ENCODE data around the gene ALKBH8. TPM values are rescaled to one million over a fixed set of nuclear protein-coding genes. Genes with fewer than 3 reads are reported as not detected.
"Not testable (repeated sequence)": the region's sequence is repeated elsewhere in the genome, so short reads cannot be mapped to it uniquely, and the experiment has no call there.

The ALKBH8 gene
- total RNA-seq, 4 donors from 2014 or later: 2.3 to 9.3 (median 6.9) TPM

DNA sequence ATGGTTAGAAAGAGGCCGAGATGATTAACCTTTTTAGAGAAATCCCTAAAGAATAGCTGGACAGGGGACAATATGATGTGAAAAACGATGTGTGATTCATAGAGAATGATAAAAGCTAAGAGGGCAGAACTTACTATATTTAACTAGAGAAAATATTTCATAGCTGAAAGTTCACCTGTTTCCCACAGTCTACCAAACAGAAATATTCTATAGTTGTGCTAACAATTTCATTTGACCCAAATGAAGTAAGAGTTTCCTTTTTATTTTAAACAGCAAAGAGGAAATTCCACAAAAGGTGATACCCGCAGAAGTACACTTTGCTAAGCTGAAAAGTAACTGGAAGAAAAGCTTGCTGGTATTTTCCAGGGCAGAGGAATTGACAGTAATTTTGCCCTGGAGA, 26.7 kb downstream of the ALKBH8 start:
- WGBS, 2 donors: 64 to 66% methylated on average over 3 of the region's 3 CpGs
- no peaks in the 10 kb centered on the region for H3K4me1 ChIP-seq
- H3K27ac ChIP-seq: no peak overlapping the region
- DNase-seq: no peak
- no peaks in the 10 kb centered on the region for H3K27me3 ChIP-seq
- peaks cover 0 to 51% (median 0%) of the 10 kb centered on the region in 3 donors for H3K36me3 ChIP-seq
- H3K9me3 ChIP-seq: no peaks in the 10 kb centered on the region
- no peak overlapping the region for H3K4me3 ChIP-seq
- intact Hi-C loops (cut with DNase I): no loop called here
- no peak for TF ChIP-seq POLR2A (IDR thresholded peaks at IDR 0.05)
- TF ChIP-seq, protein P1, sequence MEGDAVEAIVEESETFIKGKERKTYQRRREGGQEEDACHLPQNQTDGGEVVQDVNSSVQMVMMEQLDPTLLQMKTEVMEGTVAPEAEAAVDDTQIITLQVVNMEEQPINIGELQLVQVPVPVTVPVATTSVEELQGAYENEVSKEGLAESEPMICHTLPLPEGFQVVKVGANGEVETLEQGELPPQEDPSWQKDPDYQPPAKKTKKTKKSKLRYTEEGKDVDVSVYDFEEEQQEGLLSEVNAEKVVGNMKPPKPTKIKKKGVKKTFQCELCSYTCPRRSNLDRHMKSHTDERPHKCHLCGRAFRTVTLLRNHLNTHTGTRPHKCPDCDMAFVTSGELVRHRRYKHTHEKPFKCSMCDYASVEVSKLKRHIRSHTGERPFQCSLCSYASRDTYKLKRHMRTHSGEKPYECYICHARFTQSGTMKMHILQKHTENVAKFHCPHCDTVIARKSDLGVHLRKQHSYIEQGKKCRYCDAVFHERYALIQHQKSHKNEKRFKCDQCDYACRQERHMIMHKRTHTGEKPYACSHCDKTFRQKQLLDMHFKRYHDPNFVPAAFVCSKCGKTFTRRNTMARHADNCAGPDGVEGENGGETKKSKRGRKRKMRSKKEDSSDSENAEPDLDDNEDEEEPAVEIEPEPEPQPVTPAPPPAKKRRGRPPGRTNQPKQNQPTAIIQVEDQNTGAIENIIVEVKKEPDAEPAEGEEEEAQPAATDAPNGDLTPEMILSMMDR (IDR thresholded peaks at IDR 0.05): no peak

DNA sequence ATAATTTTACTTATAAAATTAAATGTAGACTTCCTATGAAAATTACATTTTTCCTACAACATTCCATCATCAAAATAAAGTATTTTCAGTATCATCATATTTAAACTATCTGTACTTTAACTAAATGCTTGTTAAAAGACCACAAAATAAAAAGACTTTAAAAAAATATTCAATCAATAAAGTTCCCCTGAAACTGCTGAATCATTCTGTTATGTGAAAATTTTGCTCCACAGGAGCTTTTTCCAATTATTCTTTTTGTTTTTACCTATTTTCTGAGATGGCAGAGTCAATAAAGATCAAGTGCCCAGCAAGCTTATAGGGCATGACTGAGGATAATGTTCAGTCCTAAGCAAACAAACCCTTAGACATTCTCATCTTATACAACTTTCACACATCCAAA, 27.3 kb downstream of the ALKBH8 start:
- no peak for DNase-seq
- no peak for TF ChIP-seq POLR2A (IDR thresholded peaks at IDR 0.05)
- TF ChIP-seq, protein P1 (IDR thresholded peaks at IDR 0.05): no peak

DNA sequence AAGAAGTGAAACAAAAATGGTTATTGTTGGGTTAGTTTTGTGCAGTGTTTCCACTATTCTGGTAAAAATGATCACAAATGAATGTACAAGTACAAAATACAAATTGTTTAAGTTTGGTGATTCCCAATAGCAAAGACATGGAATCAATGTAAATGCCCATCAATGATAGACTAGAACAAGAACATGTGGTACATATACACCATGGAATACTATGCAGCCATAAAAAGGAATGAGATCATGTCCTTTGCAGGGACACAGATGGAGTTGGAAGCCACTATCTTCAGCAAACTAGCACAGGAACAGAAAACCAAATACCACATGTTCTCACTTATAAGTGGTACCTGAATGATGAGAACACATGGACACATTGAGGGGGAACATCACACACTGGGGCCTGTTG, 28.4 kb downstream of the ALKBH8 start:
- intact Hi-C loops (cut with DNase I); H3K27ac ChIP-seq; H3K27me3 ChIP-seq; H3K4me1 ChIP-seq; H3K4me3 ChIP-seq; DNase-seq; H3K9me3 ChIP-seq: not testable (repeated sequence)
- H3K36me3 ChIP-seq: peaks cover 0 to 46% (median 0%) of the 10 kb centered on the region in 3 donors

More for the DNA sequence above, 27.3 kb downstream of the ALKBH8 start:
- intact Hi-C loops (cut with DNase I): no loop called here
- H3K36me3 ChIP-seq: peaks cover 0 to 46% (median 0%) of the 10 kb centered on the region in 3 donors
- no peak overlapping the region for H3K27ac ChIP-seq
- H3K9me3 ChIP-seq: no peaks in the 10 kb centered on the region
- H3K4me3 ChIP-seq: no peak overlapping the region
- no peaks in the 10 kb centered on the region for H3K4me1 ChIP-seq
- H3K27me3 ChIP-seq: no peaks in the 10 kb centered on the region

DNA sequence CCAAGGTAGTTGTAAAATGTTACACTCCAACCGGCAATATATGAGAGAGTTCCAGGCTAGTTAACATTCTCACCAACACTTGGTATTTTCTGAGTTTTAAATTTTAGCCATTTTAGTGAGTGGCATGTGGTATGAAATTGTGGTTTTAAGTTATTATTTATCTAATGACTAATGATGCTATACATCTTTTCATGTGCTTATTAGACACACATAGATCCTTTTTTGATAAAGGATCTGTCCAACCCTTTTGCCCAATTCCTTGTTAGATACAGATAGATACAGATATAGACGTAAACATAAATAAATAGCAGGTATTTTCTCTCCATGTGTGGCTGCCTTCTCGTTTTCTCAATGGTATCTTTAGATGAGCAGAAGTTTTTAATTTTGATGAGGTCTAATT, 39.3 kb downstream of the ALKBH8 start:
- TF ChIP-seq, protein P1 (IDR thresholded peaks at IDR 0.05): no peak
- no peak for TF ChIP-seq POLR2A (IDR thresholded peaks at IDR 0.05)
- DNase-seq: no peak
- 91 to 92% methylated on average over 3 of the region's 3 CpGs for WGBS, 2 donors
- H3K4me3 ChIP-seq: no peak overlapping the region
- no peaks in the 10 kb centered on the region for H3K27me3 ChIP-seq
- peaks cover 0 to 52% (median 0%) of the 10 kb centered on the region in 3 donors for H3K36me3 ChIP-seq
- no peak overlapping the region for H3K27ac ChIP-seq
- no peaks in the 10 kb centered on the region for H3K9me3 ChIP-seq
- intact Hi-C loops (cut with DNase I): no loop called here
- H3K4me1 ChIP-seq: no peaks in the 10 kb centered on the region

DNA sequence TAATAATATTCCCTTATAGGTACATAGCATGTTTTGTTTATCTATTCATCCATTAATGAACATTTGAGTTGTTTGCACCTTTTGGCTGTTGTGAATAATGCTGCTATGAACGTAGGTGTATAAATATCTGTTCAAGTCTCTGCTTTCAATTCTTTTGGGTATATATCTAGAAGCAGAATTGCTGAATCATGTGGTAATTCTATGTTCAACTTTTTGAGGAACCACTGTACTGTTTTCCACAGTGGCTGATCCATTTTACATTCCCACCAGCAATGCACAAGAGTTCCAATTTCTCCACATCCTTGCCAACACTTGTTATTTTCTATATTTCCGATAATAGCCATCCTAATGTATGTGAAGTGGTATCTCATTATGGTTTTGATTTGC, 56.7 kb downstream of the ALKBH8 start:
- Histone ChIP-seq H3K4me1 (no peaks in the 10 kb centered on the region), H3K27ac (no peak overlapping the region), H3K4me3 (no peak overlapping the region), H3K27me3 (no peaks in the 10 kb centered on the region), H3K9me3 (no peaks in the 10 kb centered on the region), H3K36me3 (peaks cover 0 to 51% (median 8%) of the 10 kb centered on the region in 3 donors)
- DNase-seq: no peak
- WGBS, 2 donors: 95 to 98% methylated on average over 2 of the region's 2 CpGs
- TF ChIP-seq, protein P1 (IDR thresholded peaks at IDR 0.05): no peak
- no peak for TF ChIP-seq POLR2A (IDR thresholded peaks at IDR 0.05)
- intact Hi-C loops (cut with DNase I): no loop called here

DNA sequence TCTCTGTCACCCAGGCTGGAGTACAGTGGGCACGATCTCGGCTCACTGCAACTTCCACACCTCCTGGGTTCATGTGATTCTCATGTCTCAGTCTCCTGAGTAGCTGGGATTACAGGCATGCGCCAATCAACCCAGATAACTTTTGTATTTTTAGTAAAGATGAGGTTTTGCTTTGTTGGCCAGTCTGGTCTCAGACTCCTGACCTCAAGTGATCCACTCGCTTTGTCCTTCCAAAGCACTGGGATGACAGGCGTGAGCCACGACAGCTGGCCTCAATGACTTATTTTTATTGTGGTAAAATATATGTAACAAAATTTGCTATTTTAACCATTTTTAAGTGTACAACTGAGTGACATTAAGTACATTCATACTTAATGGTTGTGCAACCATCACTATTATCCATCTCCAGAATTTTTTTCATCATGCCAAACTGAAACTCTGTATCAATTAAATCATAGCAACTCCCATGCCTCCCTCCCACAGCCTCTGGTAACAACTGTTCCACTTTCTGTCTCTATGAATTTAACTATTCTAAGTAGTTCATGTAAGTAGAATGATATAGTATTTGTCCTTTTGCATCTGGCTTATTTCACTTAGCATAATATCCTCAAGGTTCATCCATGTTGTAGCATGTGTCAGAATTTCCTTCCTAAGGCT, 57.2 kb downstream of the ALKBH8 start:
- intact Hi-C loops (cut with DNase I): no loop called here
- WGBS, 2 donors: 92 to 95% methylated on average over 6 of the region's 6 CpGs
- Histone ChIP-seq H3K9me3 (no peaks in the 10 kb centered on the region), H3K4me3 (no peak overlapping the region), H3K36me3 (peaks cover 0 to 52% (median 8%) of the 10 kb centered on the region in 3 donors), H3K27me3 (no peaks in the 10 kb centered on the region), H3K27ac (no peak overlapping the region), H3K4me1 (no peaks in the 10 kb centered on the region)
- no peak for DNase-seq
- TF ChIP-seq, protein P1 (IDR thresholded peaks at IDR 0.05): no peak
- no peak for TF ChIP-seq POLR2A (IDR thresholded peaks at IDR 0.05)
